HepG2 (cell line): ENCODE results near the gene SRP9. TPM values are rescaled to one million over a fixed set of nuclear protein-coding genes. Genes with fewer than 3 reads are reported as not detected.
"Not testable (repeated sequence)": the region's sequence is repeated elsewhere in the genome, so short reads cannot be mapped to it uniquely, and the experiment has no call there.

Source experiments
- ATAC-seq: fragments of 200-7000 bp; cut with Tn5 transposase; 3 replicates; pipeline ENCODE4 v1.9.1; 2020; ENCODE audit warnings: mild to moderate bottlenecking, moderate library complexity
- BruUV-seq: library from RNA; stranded (reverse); fragments of 400-500 nt; replicated peaks from 2 replicates; lab custom pipeline; 2021; lab: Mats Ljungman, UMichigan
- CTCF ChIA-PET: fragments of 300-600 bp; formaldehyde crosslinking; extraction: SDS; loops from one replicate; lab custom pipeline; 2021; ENCODE audit warnings: low total read pairs, inconsistent platforms, low intra/inter-chr PET ratio; lab: Yijun Ruan, JAX
- POLR2A ChIA-PET: fragments of 350-600 bp; sonication (Branson Sonifier 250); formaldehyde crosslinking; loops from one replicate; lab custom pipeline; 2020; ENCODE audit warnings: antibody characterized with exemption, inconsistent platforms; lab: Yijun Ruan, JAX
- DNase-seq: peaks from one replicate; pipeline ENCODE4 v3.0.0-alpha.2; 2015; ENCODE audit warnings: low spot score
- FAIRE-seq: peaks from 3 replicates; lab custom pipeline; 2011; peaks lifted over from hg19 to GRCh38; lab: Jason Lieb, UNC
- H2AFZ ChIP-seq: one replicate; pipeline ENCODE4 v1.6.1; 2011; ENCODE audit warnings: low read length, inconsistent platforms
- H3K27ac ChIP-seq: fragments of 300-600 bp; 3 replicates; pipeline ENCODE4 v1.8.0; 2011; ENCODE audit warnings: mixed run types, mild to moderate bottlenecking, mixed read lengths, low read length, inconsistent platforms; ENCODE audit not compliant: insufficient read depth; ENCODE audit errors: extremely low read length
- H3K27me3 ChIP-seq, 2 experiments: fragments of 200-600 bp in 1 of 2; 2 replicates in 1 of 2; 3 replicates in 1 of 2; pipeline versions ENCODE4 v1.6.0 to v1.8.0; 2011; ENCODE audit warnings: low read length in 2 of 2, mild to moderate bottlenecking in 2 of 2, moderate library complexity in 2 of 2, inconsistent platforms in 1 of 2; ENCODE audit not compliant: insufficient read depth in 2 of 2, control insufficient read depth in 1 of 2
- H3K36me3 ChIP-seq, 2 experiments: fragments of 200-600 bp in 1 of 2; replicated peaks in 1 of 2; 2 replicates in 1 of 2; 3 replicates in 1 of 2; pipeline versions ENCODE4 v1.5.1 to v1.8.0; 2011; ENCODE audit warnings: low read length in 2 of 2, inconsistent platforms in 1 of 2; ENCODE audit not compliant: insufficient read depth in 2 of 2, control insufficient read depth in 1 of 2
- H3K4me1 ChIP-seq: 2 replicates; pipeline ENCODE4 v1.5.1; 2012; ENCODE audit warnings: low read length, inconsistent platforms; ENCODE audit not compliant: insufficient read depth
- H3K4me2 ChIP-seq: 2 replicates; pipeline ENCODE4 v1.6.0; 2011; ENCODE audit warnings: low read depth, low read length, inconsistent platforms
- H3K4me3 ChIP-seq, 3 experiments: fragments of 200-600 bp in 1 of 3; sonication (generic), shearing (Covaris generic) in 1 of 3; replicated peaks in 1 of 3; 2 replicates each; pipeline ENCODE4 v1.5.1; 2011 to 2016; ENCODE audit warnings: low read length in 3 of 3, inconsistent platforms in 2 of 3, low read depth in 2 of 3, mild to moderate bottlenecking in 2 of 3, control low read depth in 1 of 3, mixed read lengths in 1 of 3; ENCODE audit not compliant: insufficient read depth in 1 of 3
- H3K79me2 ChIP-seq: one replicate; pipeline ENCODE4 v1.6.1; 2011; ENCODE audit warnings: low read length, inconsistent platforms; ENCODE audit not compliant: insufficient read depth
- H3K9ac ChIP-seq: 2 replicates; pipeline ENCODE4 v1.6.0; 2011; ENCODE audit warnings: mild to moderate bottlenecking, low read depth, low read length, inconsistent platforms; ENCODE audit not compliant: insufficient read depth
- H3K9me3 ChIP-seq: 2 replicates; pipeline ENCODE4 v1.5.1; 2012; ENCODE audit warnings: mild to moderate bottlenecking, low read length
- H4K20me1 ChIP-seq: 2 replicates; pipeline ENCODE4 v1.6.0; 2011; ENCODE audit warnings: inconsistent platforms, mild to moderate bottlenecking, low read length, moderate library complexity; ENCODE audit not compliant: insufficient read depth
- BCL6 ChIP-seq: IDR thresholded peaks from 2 replicates; pipeline ENCODE4 v1.6.1; 2016; ENCODE audit warnings: missing genetic modification reagents, missing compliant biosample characterization
- IRF9 ChIP-seq: sonication (generic); formaldehyde crosslinking; IDR thresholded peaks from 2 replicates; pipeline ENCODE4 v1.8.0; 2022; ENCODE audit warnings: missing genetic modification reagents, mild to moderate bottlenecking, borderline replicate concordance
- MAFG ChIP-seq: sonication (generic); formaldehyde crosslinking; IDR thresholded peaks from 2 replicates; pipeline ENCODE4 v1.5.1; 2020; ENCODE audit warnings: mild to moderate bottlenecking, missing genetic modification reagents
- PHF5A ChIP-seq: IDR thresholded peaks from one replicate; pipeline ENCODE4 v1.6.1; 2018; ENCODE audit warnings: low read depth, missing genetic modification reagents; ENCODE audit not compliant: unreplicated experiment
- TCF12 ChIP-seq, 2 experiments: fragments of 450-650 bp in 1 of 2; sonication (generic) in 1 of 2; formaldehyde crosslinking in 1 of 2; IDR thresholded peaks; 2 replicates each; pipeline versions ENCODE4 v1.6.1 to v1.8.0; 2017 to 2022; ENCODE audit warnings: antibody characterized with exemption in 1 of 2, mild to moderate bottlenecking in 1 of 2, missing genetic modification reagents in 1 of 2, moderate library complexity in 1 of 2
- ZNF577 ChIP-seq: sonication (generic); formaldehyde crosslinking; IDR thresholded peaks from 2 replicates; pipeline ENCODE4 v1.4.0; 2020; ENCODE audit warnings: mild to moderate bottlenecking, low read depth, missing genetic modification reagents, borderline replicate concordance
- ZNF740 ChIP-seq: sonication (generic); formaldehyde crosslinking; IDR thresholded peaks from 2 replicates; pipeline ENCODE4 v1.4.0; 2020; ENCODE audit warnings: missing genetic modification reagents
- WGBS: methylation state at CpG from one replicate; pipeline ENCODE4 v1.1.6; 2017; ENCODE audit warnings: low lambda C conversion rate; 5-methylcytosine and 5-hydroxymethylcytosine counted together
- in situ Hi-C: cut with HindIII; loops from 2 replicates; pipeline ENCODE4 v1.10.0; 2017; ENCODE audit warnings: low pct_unique_long_range_greater_than_20kb; ENCODE audit not compliant: extremely low pct_ligation_motif_present
- intact Hi-C: fragments of 100-400 bp; cut with micrococcal nuclease; formaldehyde crosslinking; loops from one replicate; pipeline ENCODE4 v1.10.0; 2022; ENCODE audit not compliant: unreplicated experiment
- polyA plus RNA-seq, 8 experiments: library from polyadenylated mRNA; depleted of rRNA in 3 of 8; stranded (reverse) in 7 of 8; unstranded in 1 of 8; fragments of >200 nt; fragmentation: Illumina TruSeq in 4 of 8; extraction: Trizol in 4 of 8; gene quantifications; 2 replicates each; pipeline versions ENCODE4 v1.2.1 to v1.2.3, GENCODE V29; 2011 to 2016; ENCODE audit warnings: low read depth in 4 of 8, missing spikeins in 1 of 8, mixed read lengths in 1 of 8; ENCODE audit not compliant: insufficient read depth in 1 of 8
- total RNA-seq, 5 experiments: library from RNA; depleted of rRNA; stranded (reverse); fragments of >200 nt; fragmentation: Illumina TruSeq; extraction: Trizol; gene quantifications; 2 replicates each; pipeline ENCODE4 v1.2.3, GENCODE V29; 2016; ENCODE audit warnings: low read depth in 1 of 5

SRP9 gene
- total and polyA plus RNA-seq, 2 of the 13 experiments (the other 11 are each of a cell fraction or from before 2014, with no cell fraction given), result 251 to 307 TPM

GRCh38 chr1:225801146-225801545 lies 23.5 kb downstream of the SRP9 start:
- H3K9me3 ChIP-seq, in situ Hi-C loops, H3K4me1 ChIP-seq, H3K4me2 ChIP-seq, ATAC-seq, H3K36me3 ChIP-seq, H4K20me1 ChIP-seq, BruUV-seq, H3K4me3 ChIP-seq, H3K9ac ChIP-seq, intact Hi-C loops, FAIRE-seq, H2AFZ ChIP-seq, H3K79me2 ChIP-seq, DNase-seq, CTCF ChIA-PET, H3K27ac ChIP-seq, H3K27me3 ChIP-seq: not testable (repeated sequence)
- POLR2A ChIA-PET, result interaction anchor here (2.6 kb wide), 1 partner anchor 23 kb away, joined by 10 read pairs; the partner anchor contains the start of gene SRP9
- WGBS, result 94% methylated on average over 3 of the region's 7 CpGs

GRCh38 chr1:225806249-225806648 lies 28.6 kb downstream of the SRP9 start:
- POLR2A ChIA-PET, result interaction anchor here (0.9 kb wide), 1 partner anchor 29 kb away, joined by 4 read pairs; the partner anchor contains the start of gene SRP9
- in situ Hi-C loops, result no loop called here
- Histone ChIP-seq H3K27me3 (no peaks in the 10 kb centered on the region), H3K4me1 (peaks cover 17% of the 10 kb centered on the region), H3K4me2 (no peak overlapping the region), H3K36me3 (no peaks in the 10 kb centered on the region), H3K9ac (no peak overlapping the region), H3K9me3 (no peaks in the 10 kb centered on the region), H3K27ac (no peak overlapping the region), H3K79me2 (peaks cover 6% of the 10 kb centered on the region), H4K20me1 (no peaks in the 10 kb centered on the region), H3K4me3 (no peak overlapping the region), H2AFZ (no peak overlapping the region)
- FAIRE-seq, result no peak
- CTCF ChIA-PET, result no interaction called here
- DNase-seq, result no peak
- ATAC-seq, result no peak
- intact Hi-C loops, result no loop called here
- BruUV-seq, result no TSS peak
- TF ChIP-seq IRF9 (CRISPR knock-in tag), result no peak
- TF ChIP-seq MAFG (CRISPR knock-in tag), result no peak
- no peak for TF ChIP-seq TCF12 (IDR thresholded peaks at IDR 0.05)
- no peak for TF ChIP-seq TCF12 (CRISPR knock-in tag; IDR thresholded peaks at IDR 0.05)
- no peak for TF ChIP-seq ZNF577 (CRISPR knock-in tag)
- no peak for TF ChIP-seq PHF5A (CRISPR knock-in tag)
- TF ChIP-seq ZNF740 (CRISPR knock-in tag), result no peak
- no peak for TF ChIP-seq BCL6 (CRISPR knock-in tag)
- WGBS, result 92% methylated on average over 1 of the region's 1 CpG

GRCh38 chr1:225806736-225807135 lies 29.1 kb downstream of the SRP9 start:
- H4K20me1 ChIP-seq, H3K9ac ChIP-seq, FAIRE-seq, H3K27me3 ChIP-seq, H3K27ac ChIP-seq, DNase-seq, H2AFZ ChIP-seq, BruUV-seq, H3K36me3 ChIP-seq, intact Hi-C loops, H3K9me3 ChIP-seq, ATAC-seq, H3K4me3 ChIP-seq, CTCF ChIA-PET, H3K4me2 ChIP-seq, in situ Hi-C loops: not testable (repeated sequence)
- WGBS, result 72% methylated on average over 3 of the region's 3 CpGs
- peaks cover 11% of the 10 kb centered on the region for H3K79me2 ChIP-seq
- POLR2A ChIA-PET, result interaction anchor here (0.9 kb wide), 1 partner anchor 29 kb away, joined by 4 read pairs; the partner anchor contains the start of gene SRP9
- peaks cover 22% of the 10 kb centered on the region for H3K4me1 ChIP-seq
